ENCODE results near the gene LMAN2L. TPM values are rescaled to one million over a fixed set of nuclear protein-coding genes. Genes with fewer than 3 reads are reported as not detected.

LMAN2L gene
- total RNA-seq, 4 donors from 2014 or later = 10.2 to 21.2 (median 16.8) TPM

DNA sequence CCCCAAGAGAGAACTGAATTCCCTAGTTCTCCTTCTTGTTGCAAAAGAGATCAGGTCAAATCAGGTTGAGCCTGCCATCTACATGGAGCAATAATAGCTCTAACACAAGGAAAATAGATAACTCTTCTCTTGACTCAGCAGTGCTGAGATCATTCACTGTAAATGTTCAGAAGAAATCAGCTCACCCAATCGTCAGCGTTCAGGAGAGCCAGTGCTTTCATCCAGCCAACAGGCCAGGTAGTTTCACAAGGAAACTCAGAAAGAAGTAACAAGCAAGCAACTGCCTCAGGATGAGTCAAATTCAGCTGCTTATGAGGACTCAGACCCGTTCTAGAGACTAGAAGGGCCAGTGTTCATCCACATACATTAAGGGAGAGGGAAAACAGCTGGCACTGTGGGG, 5.9 kb downstream of the LMAN2L start:
- no peaks in the 10 kb centered on the region for H3K27me3 ChIP-seq
- TF ChIP-seq, protein P1, sequence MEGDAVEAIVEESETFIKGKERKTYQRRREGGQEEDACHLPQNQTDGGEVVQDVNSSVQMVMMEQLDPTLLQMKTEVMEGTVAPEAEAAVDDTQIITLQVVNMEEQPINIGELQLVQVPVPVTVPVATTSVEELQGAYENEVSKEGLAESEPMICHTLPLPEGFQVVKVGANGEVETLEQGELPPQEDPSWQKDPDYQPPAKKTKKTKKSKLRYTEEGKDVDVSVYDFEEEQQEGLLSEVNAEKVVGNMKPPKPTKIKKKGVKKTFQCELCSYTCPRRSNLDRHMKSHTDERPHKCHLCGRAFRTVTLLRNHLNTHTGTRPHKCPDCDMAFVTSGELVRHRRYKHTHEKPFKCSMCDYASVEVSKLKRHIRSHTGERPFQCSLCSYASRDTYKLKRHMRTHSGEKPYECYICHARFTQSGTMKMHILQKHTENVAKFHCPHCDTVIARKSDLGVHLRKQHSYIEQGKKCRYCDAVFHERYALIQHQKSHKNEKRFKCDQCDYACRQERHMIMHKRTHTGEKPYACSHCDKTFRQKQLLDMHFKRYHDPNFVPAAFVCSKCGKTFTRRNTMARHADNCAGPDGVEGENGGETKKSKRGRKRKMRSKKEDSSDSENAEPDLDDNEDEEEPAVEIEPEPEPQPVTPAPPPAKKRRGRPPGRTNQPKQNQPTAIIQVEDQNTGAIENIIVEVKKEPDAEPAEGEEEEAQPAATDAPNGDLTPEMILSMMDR (IDR thresholded peaks at IDR 0.05) = no peak
- TF ChIP-seq EP300 (IDR thresholded peaks at IDR 0.05) = no peak
- no peak for TF ChIP-seq POLR2A (IDR thresholded peaks at IDR 0.05)
- H3K36me3 ChIP-seq = peaks cover 2 to 71% (median 15%) of the 10 kb centered on the region in 3 donors
- WGBS, 2 donors = 85 to 92% methylated on average over 3 of the region's 3 CpGs
- H3K9me3 ChIP-seq = no peaks in the 10 kb centered on the region
- no peak overlapping the region for H3K27ac ChIP-seq
- H3K4me3 ChIP-seq = no peak overlapping the region
- peaks cover 0 to 51% (median 12%) of the 10 kb centered on the region in 4 donors for H3K4me1 ChIP-seq
- no peak for DNase-seq (ENCODE audit: low spot score in 2 of 2)

DNA sequence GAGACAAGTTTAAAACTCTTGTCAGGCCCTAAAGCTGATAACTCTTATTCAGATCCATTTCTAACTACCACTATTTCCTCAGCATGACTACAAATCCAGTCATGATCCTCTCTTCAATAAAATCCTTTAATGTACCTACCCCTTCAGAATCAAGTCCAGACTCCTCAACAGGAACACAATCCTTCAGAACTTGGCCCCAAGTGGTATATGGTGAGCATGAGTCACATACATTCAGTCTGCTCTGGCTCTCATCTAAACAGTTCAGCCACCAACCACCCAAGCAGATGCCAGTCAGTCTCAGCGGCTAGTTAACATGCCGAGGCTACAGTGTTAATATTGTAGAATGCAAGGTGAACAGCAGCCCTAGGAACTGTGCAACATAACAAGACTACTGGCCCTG, 9.7 kb downstream of the LMAN2L start:
- WGBS, 2 donors = 94 to 96% methylated on average over 2 of the region's 2 CpGs
- Histone ChIP-seq H3K27me3 (no peaks in the 10 kb centered on the region), H3K36me3 (peaks cover 2 to 92% (median 15%) of the 10 kb centered on the region in 3 donors), H3K4me3 (no peak overlapping the region), H3K4me1 (peaks cover 0 to 17% (median 9%) of the 10 kb centered on the region in 4 donors), H3K27ac (peak overlapping the region in 1 of 4 donors; percentile 44), H3K9me3 (no peaks in the 10 kb centered on the region)
- DNase-seq (ENCODE audit: low spot score in 2 of 2) = no peak
- TF ChIP-seq POLR2A (IDR thresholded peaks at IDR 0.05) (no peak), EP300 (IDR thresholded peaks at IDR 0.05) (no peak)
- TF ChIP-seq, protein P1 (IDR thresholded peaks at IDR 0.05) = no peak

DNA sequence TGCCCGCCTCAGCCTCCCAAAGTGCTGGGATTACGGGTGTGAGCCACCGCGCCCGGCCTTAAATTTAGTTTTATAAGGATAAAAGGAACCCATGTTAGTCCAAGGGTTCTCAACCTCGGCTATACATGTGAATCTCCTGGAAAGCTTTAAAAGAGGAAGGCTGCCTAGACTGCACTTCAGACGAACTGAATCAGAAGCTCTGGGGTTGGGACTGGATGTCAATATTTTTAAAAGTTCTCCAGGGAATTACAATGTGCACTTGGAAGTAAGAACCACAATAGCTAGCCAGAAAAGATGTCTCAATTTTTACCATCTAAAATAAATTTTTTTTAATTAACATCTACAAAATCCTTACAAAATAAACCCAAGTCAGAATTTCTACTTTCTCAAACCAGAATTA, 10.1 kb downstream of the LMAN2L start:
- Histone ChIP-seq H3K27ac (peak overlapping the region in 1 of 4 donors; percentile 44), H3K27me3 (no peaks in the 10 kb centered on the region), H3K4me1 (peaks cover 0 to 13% (median 5%) of the 10 kb centered on the region in 4 donors), H3K36me3 (peaks cover 2 to 97% (median 15%) of the 10 kb centered on the region in 3 donors), H3K4me3 (no peak overlapping the region), H3K9me3 (no peaks in the 10 kb centered on the region)
- whole genome bisulfite sequencing, 2 donors = 86 to 87% methylated on average over 7 of the region's 7 CpGs
- no peak for DNase-seq (ENCODE audit: low spot score in 2 of 2)
- TF ChIP-seq, protein P1 (IDR thresholded peaks at IDR 0.05) = no peak
- TF ChIP-seq POLR2A (IDR thresholded peaks at IDR 0.05) (no peak), EP300 (IDR thresholded peaks at IDR 0.05) (no peak)

DNA sequence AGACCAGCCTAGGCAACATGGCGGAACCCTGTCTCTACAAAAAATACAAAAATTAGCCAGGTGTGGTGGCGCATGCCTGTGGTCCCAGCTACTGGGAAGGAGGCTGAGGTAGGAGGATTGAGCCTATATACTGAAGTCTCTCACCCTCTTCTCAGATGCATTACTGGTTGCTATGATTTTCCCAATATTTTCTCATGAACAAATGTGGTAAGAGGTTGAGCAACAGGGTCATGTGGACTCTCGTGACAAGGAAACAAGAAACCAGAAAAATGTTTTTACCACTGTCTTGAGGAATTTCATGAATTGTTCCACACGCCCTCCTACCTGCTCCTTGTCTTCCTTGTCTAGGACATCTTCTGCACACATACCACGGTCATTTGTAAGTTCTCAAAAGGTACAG, 12.4 kb downstream of the LMAN2L start:
- H3K27ac ChIP-seq = no peak overlapping the region
- H3K4me1 ChIP-seq = no peaks in the 10 kb centered on the region
- WGBS, 2 donors = 90 to 93% methylated on average over 5 of the region's 5 CpGs
- H3K9me3 ChIP-seq = no peaks in the 10 kb centered on the region
- peak in 1 of 2 donors; percentile 58 for DNase-seq (ENCODE audit: low spot score in 2 of 2)
- no peak overlapping the region for H3K4me3 ChIP-seq
- no peaks in the 10 kb centered on the region for H3K27me3 ChIP-seq
- H3K36me3 ChIP-seq = peaks cover 0 to 95% (median 8%) of the 10 kb centered on the region in 3 donors
- TF ChIP-seq, protein P1 (IDR thresholded peaks at IDR 0.05) = no peak
- peak in 1 of 2 donors; percentile 45 for TF ChIP-seq EP300 (IDR thresholded peaks at IDR 0.05)
- no peak for TF ChIP-seq POLR2A (IDR thresholded peaks at IDR 0.05)

DNA sequence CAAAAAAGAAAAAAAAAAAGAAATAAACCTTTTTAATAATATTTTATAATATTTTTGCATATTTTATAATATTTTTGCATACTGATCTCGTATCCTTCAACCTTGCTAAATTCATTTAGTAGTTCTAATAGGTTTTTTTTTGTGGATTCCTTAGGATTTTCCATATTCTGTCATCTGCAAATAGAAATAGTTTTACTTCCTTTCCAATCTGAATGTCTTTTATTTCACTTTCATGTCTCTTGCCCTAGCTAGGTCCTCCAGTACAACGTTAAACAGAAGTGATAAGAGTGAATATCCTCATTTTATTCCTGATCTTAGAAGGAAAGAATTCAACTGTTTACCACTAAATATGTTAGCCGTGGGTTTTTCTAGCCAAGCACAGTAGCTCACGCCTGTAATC, 13.7 kb downstream of the LMAN2L start:
- DNase-seq (ENCODE audit: low spot score in 2 of 2) = no peak
- Histone ChIP-seq H3K27ac (no peak overlapping the region), H3K27me3 (no peaks in the 10 kb centered on the region), H3K4me3 (no peak overlapping the region), H3K4me1 (no peaks in the 10 kb centered on the region), H3K36me3 (peaks cover 0 to 95% (median 0%) of the 10 kb centered on the region in 3 donors), H3K9me3 (no peaks in the 10 kb centered on the region)
- TF ChIP-seq, protein P1 (IDR thresholded peaks at IDR 0.05) = no peak
- TF ChIP-seq EP300 (IDR thresholded peaks at IDR 0.05) = no peak
- no peak for TF ChIP-seq POLR2A (IDR thresholded peaks at IDR 0.05)
- WGBS, 2 donors = 85 to 93% methylated on average over 4 of the region's 4 CpGs
